Femur (tissue), 1 donor: Measurements from ENCODE around the gene FITM1.
"Not testable (repeated sequence)": the region's sequence is repeated elsewhere in the genome, so short reads cannot be mapped to it uniquely, and the experiment has no call there.

Source experiments
- DNase-seq: peaks from one replicate; pipeline ENCODE4 v3.0.0-alpha.2; 2017

Gene FITM1

DNA sequence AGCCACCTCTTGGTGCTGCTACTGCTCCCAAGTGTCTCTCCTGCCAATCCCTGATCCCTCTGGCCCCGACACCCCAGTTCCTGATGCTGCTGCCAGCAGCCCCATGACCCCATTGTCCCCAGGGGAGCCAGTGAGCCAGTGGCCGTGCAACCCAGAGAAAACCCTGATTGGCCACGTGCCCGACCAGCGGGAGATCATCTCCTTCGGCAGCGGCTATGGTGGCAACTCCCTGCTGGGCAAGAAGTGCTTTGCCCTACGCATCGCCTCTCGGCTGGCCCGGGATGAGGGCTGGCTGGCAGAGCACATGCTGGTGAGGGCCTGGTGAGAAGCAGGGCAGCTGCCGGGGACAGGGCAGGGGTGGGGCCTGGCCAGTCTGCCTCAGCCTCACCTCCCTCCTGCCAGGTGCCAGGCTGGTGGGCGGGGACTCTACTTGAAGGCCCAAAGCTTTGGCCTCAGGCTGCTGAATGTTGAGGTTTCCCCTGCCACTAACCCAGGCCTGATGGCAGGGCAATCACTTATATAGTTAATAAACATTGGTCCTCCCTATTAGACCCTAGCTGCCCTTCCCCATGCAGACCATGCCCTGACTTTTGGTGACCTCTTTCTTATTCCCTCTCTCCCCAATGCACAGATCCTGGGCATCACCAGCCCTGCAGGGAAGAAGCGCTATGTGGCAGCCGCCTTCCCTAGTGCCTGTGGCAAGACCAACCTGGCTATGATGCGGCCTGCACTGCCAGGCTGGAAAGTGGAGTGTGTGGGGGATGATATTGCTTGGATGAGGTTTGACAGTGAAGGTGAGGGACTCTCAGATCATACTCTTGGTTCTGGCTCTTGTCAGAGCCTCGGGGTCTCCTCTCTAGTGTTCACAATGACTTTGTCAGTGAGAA lies 31.3 kb upstream of the FITM1 start:
- DNase-seq, result no peak

DNA sequence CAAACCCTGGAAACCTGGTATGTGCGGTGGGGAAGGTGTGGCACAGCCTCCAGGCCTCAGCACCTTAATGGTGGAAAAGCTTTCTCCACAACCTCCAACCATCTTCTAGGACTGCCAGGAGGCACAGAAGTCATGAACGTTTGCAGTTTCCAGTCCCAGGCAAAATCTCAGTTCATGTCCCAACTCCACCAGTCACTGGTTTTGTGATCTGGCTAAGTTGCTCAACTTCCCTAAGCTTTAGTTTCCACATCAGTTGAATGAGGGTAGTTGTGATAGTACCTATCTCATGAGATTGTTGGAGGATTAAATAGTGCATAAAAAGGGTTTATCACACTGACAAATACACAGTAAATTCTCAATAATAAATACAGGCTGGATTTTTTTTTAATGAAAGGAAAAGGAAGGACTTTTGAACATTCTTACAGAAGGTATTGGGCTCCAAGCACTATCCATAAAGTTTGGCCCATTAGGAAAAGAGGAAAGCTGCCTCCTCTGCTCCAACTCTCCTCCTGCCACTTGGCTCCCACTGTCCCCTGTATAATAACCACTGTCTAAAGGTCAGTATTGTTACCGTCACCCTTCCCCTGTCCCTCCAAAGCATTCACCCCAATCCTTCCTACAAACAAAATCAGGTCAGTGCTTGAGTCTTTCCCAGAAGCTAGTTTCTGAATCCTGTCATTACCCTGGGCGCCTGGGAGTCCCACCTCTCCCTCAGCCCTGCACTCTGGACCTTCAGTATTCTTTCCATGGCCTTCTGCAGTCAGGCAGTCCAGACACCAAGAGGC lies 30.1 kb upstream of the FITM1 start:
- DNase-seq, result no peak

DNA sequence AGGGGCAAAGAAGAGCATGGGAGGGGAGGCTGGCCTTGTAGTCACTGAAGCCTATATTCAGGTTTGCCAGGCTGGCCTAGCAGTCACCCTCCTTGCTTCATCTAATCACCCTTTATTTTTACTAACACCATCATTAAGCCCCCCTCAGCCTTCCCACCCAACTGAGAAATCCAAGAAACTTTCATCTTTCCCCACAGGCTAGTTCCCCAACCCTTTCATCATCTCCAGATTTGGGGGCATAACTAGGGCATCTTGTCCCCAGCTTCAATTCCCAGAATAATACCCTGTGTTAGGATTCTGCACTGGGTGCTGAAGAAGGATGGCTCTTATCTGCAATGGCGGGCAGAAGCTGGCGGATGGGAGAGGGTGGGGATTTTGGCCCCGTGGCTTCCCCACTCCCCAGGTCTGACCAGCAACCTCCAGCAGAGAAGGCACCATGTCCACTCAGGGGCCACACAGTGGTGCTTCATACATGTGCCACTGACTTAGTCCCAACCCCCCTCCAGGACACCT lies 29.4 kb upstream of the FITM1 start:
- DNase-seq, result no peak

DNA sequence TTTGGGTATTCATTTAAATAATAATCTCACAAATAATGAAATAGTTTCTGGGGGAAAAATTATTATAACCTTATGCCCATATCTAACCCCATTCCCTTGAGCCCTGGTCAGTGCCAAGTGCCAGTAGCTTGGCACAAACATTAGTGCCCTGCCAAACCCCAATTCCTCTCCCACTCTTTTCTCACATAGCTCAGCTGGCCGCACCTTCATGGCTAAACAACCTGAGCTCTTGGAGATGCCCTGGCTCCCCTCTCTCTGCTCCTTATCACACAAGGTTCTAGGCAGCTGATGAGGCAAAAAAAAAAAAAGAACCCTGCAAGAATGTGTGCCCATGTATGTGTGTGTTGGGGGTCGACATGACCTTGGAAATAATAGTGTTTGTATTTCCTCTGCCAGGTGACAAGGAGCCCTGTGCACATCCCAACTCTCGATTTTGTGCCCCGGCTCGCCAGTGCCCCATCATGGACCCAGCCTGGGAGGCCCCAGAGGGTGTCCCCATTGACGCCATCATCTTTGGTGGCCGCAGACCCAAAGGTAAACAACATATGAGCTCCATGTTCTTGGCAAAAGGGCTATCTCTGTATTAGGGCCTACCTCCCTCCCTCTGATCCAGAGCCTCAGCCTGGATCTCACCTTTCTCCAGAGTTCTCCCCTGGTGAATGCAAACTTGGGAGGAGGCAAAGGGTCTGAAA lies 28.0 kb upstream of the FITM1 start:
- no peak for DNase-seq

DNA sequence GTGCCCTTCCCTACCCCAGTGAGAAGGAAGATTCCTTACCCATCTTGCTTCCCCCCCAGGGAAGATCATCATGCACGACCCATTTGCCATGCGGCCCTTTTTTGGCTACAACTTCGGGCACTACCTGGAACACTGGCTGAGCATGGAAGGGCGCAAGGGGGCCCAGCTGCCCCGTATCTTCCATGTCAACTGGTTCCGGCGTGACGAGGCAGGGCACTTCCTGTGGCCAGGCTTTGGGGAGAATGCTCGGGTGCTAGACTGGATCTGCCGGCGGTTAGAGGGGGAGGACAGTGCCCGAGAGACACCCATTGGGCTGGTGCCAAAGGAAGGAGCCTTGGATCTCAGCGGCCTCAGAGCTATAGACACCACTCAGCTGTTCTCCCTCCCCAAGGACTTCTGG lies 27.0 kb upstream of the FITM1 start:
- no peak for DNase-seq

DNA sequence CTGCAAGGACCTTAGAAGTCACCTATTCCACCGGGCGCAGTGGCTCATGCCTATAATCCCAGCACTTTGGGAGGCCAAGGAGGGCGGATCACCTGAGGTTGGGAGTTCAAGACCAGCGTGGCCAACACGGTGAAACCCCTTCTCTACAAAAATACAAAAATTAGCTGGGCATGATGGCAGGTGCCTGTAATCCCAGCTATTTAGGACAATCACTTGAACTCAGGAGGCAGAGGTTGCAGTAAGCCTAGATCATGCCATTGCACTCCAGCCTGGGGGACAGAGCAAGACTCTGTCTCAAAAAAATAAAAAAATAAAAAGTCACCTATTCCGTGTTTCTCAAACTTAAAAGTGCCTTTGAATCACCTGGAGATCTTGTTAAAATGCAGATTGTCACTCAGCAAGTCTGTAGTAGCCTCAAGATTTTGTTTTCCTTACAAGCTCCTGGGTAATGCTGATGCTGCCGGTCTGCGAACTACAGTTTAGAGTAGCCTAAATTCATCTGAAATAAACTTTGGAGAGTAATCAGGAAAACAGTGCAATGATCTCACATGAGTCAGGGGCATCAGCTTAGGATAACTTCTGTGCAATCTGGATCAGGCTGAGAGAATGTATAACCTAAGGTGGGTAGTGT lies 24.7 kb upstream of the FITM1 start:
- not testable (repeated sequence) for DNase-seq

DNA sequence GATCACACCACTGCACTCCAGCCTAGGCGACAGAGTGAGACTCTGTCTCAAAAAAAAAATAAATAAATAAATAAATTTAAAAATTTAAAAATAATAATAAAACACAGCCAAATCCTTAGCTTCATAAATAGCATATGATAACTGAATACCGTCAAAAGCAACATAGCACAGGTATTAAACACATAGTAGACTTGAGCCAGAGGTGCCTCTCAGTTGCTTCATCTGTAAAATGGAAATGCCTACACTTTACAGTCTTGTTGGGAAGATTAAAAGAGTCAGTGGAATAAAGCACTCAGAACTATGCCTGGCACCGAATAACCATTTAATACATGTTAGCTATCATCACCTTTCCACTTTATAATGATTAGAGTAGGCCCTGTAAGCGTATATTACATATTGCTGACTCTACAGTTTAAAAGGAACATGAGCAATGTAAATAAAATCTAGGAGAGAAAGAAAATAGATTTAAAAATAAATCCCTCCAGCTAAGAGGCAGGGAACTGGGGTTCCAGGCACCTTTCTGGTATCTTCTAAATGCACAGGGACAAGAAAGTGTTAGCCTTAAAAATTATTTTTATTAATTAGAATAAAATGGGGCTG lies 23.7 kb upstream of the FITM1 start:
- DNase-seq, result no peak

DNA sequence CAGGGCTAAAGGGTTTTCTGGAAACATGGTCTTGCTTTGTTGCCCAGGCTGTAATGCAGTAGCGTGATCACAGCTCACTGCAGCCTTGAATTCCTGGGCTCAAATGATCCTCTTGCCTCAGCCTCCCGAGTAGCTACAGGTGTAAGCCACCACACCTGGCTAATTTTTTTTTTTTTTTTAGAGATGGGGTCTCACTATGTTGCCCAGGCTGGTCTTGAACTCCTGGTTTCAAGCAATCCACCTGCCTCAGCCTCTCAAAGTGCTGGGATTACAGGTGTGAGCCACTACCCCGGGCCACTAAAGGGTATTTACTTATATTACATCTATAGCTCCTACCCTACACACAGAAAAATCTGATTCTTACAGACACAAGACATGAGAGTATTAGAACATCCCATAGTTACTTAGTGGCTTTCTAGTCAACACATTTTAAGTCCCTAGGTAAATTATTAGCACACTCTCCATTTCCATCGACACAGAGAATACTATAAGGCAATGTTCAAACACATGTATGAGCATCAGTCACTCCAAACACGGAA lies 22.1 kb upstream of the FITM1 start:
- DNase-seq, result no peak

DNA sequence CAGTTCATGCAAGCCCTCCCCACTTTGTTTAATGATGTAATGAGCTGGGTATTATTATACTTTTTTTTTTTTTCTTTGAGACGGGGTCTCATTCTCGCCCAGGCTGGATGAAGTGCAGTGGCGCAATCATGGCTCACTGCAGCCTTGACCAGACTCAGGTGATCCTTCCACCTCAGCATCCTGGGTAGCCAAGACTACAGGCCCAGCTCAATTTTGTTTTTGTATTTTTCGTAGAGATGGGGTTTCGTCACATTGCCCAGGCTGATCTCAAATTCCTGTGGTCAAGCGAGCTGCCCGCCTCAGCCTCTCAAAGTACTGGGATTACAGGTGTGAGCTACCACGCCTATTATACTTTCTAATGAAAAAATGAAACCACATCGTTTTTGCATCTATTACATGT lies 20.4 kb upstream of the FITM1 start:
- DNase-seq, result no peak

DNA sequence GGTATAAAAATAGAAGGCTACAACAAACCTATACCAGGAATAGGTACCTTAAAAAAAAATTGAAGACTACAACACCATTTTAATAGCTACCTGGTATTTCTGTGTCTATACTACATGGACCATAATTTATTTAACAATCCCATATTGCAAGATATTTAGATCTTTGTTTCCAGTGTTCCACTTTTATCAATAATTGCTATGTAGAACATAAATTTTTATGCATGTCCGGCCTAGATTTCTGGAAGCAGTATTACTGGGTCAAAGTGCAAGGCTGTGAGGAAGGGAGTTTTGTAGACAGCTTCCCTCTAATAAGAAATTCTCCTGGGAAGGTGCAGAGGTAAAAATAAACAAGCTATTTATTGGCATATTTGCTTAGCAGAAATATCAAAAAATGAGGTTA lies 19.9 kb upstream of the FITM1 start:
- DNase-seq, result no peak

DNA sequence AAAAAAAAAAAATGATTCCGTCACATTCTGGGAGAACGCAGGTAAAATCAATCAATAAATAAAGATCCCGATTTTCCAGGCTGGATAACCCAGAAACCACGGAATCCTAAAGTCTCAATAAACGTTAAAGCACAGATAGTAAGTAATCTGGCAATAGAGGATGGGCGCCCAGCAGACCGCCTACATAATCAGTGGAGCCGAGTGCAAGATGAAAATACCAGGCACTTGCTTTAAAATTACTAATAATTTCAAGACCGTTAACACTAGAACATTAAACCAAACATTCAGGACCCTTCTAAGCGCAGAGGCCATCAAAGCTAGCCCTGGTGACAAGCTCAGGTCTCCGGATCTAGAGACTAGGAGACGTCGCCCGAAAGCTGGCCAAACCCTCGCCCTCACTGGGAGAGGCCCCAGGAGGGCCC lies 17.1 kb upstream of the FITM1 start:
- DNase-seq, result no peak

DNA sequence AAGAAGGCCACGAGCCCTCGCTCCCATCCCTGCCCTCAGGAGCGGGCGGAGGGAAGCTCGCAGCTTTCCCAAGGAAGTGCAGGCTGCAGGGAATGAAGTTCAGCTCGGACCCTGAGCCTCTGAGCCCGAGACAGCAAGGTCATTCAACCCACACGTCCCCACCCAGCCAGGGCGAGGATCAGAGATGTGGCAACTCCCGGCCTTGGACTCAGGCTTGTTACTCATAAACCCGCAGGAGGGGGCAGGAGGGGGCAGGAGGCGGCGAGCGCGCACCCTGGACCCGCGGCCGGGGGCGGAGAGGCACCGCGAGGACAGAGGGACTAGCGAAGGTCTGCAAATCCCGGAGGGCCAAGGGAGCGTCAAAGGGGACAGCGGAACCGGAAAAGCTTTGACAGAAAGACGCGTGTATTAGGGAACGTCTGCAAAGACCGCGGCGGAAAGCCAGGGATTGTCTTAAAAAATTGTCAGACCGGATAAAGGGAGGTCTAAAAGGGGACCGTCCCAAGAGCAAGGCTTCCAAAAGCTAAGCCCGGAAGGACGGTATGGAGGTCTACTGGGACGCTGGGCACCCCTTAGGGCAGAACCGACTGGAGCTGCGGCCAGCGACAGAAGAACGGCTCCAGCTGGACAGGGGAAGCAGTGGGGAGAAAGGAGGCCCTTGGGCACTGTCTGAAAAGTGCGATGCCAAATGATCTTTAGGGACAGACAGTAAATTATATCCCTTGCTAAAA lies 16.5 kb upstream of the FITM1 start:
- peak; percentile 90 for DNase-seq

DNA sequence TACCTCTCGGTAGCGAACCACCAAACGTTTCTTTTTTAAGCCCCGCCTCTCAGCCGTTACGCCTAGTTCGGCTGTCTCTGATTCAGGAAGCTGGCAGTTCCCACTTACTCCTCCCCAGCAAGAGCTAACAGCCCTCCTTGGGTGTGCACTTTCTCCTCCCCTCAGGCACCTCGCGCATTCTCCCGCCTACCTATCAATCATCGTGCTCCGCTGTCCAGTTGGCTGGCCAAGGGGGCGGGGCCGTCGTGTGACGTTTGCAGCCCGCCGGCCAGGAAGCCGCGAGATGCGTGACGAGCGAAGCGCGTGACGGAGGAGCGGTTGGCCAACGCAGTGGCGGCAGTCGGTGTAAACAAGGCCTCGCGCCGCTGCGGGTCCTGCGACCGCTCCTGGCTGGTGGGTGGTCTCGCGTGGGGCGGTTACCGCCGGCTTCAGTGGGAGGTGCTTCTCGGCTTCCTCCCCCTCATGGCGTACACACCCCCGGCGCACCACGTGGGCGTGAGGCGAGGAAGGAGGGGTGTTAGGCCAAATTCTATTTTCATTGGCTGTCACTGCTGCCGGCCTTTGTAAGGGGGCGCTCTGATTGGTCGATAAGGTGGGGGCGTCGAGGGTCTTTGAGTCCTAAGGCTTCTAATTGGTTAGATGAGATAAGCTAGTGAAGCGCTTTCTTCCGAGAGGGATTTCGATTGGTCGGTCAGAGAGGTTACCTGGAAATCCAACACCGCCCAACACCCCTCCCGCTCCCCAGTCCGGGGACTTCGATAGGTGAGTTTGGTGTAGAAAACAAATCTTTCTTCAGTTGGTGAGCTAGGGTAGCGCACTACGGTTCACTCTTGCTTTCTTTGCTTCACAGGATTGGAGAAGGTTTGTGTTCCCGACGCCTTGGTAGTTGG lies 15.7 kb upstream of the FITM1 start, which contains the start of the genes DCAF11 and NRL:
Gene DCAF11, plus strand, starts transcription at position 246 of the 890 bp plus-strand sequence. CDS start 818 bp downstream, outside the sequence.
Gene NRL, minus strand, starts transcription at position 418 of the 890 bp plus-strand sequence. CDS start 32,101 bp downstream, outside the sequence.
- peak; percentile 99 for DNase-seq

DNA sequence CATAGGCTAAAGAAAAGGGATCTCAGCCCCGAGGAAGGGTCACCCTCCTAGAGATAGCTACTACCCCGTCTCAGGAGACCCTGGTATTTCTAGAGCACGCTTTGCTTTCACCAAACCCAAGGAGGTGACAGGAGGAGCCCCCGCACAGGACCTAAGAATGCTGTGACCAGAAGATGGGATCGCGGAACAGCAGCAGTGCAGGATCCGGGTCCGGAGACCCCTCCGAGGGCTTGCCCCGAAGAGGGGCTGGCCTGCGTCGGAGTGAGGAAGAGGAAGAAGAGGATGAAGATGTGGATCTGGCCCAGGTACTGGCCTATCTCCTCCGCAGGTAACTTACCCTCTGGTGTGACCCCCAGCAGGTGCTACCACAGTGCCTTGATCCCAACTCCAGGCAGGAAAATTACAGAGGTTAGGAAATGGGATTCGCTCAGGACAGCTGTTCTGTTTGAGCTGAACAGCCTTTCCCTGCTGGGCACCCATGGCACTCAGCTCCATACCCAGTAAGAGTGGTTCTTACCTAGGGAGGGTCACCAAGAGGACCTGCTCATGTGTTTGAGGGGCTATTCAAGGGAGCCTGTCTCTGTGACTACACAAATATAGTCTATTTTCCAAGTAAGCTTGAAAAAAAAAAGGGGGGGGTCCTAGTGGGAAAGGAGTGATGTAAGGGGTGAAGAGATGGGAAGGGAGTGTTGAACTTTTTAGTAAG lies 14.9 kb upstream of the FITM1 start:
- no peak for DNase-seq

DNA sequence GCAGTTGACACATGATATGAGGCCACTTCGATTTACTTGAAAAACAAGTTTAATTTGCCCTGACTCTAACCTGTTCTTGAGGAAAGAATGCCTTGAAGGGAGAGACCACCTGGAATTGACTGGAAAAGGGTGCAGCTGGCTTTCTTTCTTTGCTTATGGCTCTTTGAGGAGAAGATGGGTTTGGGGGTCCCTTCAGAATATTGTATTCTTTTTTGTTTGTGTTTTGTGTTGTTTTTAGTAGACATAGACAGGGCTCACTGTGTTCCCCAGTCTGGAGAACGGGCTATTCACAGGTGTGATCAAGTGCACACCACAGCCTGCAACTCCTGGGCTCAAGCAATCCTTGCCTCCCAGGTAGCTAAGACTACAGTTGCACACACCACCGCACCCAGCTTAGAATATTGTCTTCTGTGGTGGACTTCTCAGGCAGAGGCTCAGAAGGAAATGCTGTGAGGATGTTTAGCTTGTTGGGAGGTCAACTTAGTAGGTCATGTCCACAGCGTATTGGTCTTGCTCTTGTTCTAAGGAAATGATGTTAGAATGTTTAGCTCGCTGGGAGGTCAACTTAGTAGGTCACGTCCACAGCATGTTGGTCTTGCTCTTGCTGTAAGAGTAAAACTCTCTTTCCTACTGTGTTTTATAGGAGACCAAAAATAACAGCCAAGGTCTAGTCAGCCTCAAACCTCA lies 14.2 kb upstream of the FITM1 start:
- DNase-seq, result no peak

DNA sequence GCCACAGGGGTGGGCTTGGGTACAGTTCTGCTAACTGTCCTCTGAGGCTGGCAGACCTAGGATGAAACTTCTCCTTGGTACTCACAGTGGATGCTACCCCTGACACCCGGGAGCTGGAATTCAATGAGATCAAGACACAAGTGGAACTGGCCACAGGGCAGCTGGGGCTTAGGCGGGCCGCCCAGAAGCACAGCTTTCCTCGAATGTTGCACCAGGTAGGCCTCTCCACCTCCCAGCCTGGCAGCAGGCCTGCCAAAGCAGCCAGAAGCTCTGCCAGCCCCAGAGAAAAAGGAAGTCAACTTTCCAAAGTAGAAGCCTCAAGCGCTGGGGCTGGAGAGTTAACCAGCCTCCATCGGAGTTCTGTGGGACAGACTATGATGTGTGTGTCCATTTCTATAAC lies 13.3 kb upstream of the FITM1 start:
- DNase-seq, result no peak

DNA sequence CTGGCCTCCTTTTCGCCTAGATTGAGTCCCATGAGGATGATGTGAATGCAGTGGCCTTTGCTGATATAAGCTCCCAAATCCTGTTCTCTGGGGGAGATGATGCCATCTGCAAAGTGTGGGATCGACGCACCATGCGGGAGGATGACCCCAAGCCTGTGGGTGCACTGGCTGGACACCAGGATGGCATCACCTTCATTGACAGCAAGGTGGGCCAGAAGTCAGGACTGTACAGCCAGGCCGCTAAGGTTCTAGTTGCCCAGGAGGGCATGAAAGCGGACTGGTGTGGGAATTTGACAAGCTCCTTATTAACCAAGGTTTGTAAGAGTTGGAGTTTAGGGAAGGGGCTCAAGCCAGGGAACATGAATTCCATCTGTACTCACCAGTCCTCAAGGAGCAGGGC lies 10.8 kb upstream of the FITM1 start:
- DNase-seq, result no peak

DNA sequence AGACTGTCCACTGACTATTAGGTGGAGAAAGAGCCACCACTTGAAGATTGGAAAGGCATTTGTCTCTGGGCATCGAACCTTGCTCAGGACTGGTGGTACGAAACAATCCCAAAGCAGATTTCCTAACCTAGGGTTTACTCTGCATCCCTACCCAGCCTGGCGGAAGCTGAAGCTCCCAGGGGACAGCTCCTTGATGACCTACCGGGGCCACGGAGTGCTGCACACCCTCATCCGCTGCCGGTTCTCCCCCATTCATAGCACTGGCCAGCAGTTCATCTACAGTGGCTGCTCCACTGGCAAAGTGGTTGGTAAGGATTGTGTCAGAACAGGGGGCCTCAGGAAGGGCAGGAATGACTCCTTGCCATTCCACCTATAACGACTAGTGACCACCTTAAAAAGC lies 9.2 kb upstream of the FITM1 start:
- DNase-seq, result no peak

DNA sequence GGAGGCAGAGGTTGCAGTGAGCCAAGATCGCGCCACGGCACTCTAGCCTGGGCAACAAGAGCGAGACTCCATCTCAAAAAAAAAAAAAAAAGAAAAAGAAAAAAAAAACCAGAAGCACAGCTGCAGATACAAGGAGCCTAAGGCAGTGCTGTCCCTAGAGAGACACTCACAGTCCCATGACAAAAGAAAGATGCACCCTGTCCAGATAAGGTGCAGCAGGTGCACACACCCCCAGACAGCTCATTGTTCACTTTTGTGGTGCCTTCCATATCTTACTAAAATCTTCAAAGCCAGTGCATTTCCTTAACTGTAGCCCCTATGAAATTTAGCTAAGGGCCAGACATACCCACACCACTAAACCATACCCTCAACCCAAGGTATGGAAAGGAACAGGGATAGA lies 8.0 kb upstream of the FITM1 start:
- no peak for DNase-seq
